SK-N-MC (cell line): ENCODE data around the gene BLTP3A.
A peak's percentile ranks its signal among the peaks of the same experiment; 100 is the strongest.
"Not testable (repeated sequence)": the region's sequence is repeated elsewhere in the genome, so short reads cannot be mapped to it uniquely, and the experiment has no call there.

ENCODE experiments used
- DNase-seq: peaks from one replicate; pipeline ENCODE4 v3.0.0-alpha.2; 2011; ENCODE audit warnings: low read depth, low spot score
- H3K27ac ChIP-seq: fragments of 200-600 bp; sonication (generic); 2 replicates; pipeline ENCODE4 v1.5.1; 2016; ENCODE audit warnings: mixed run types
- H3K36me3 ChIP-seq: fragments of 200-600 bp; sonication (generic); 2 replicates; pipeline ENCODE4 v1.6.1; 2017; ENCODE audit warnings: antibody characterized with exemption, low read length, mixed read lengths; ENCODE audit not compliant: insufficient read depth
- H3K4me3 ChIP-seq: fragments of 200-600 bp; sonication (generic); 2 replicates; pipeline ENCODE4 v1.5.1; 2016
- H3K9ac ChIP-seq: fragments of 200-600 bp; sonication (generic); 2 replicates; pipeline ENCODE4 v1.8.0; 2017; ENCODE audit warnings: mixed run types, mixed read lengths; ENCODE audit not compliant: insufficient read length
- H3K9me3 ChIP-seq: fragments of 200-600 bp; sonication (generic); 2 replicates; pipeline ENCODE4 v1.6.1; 2017; ENCODE audit warnings: low read depth, mild to moderate bottlenecking, antibody characterized with exemption, low read length, moderate library complexity, mixed read lengths
- EZH2 ChIP-seq: fragments of 200-600 bp; sonication (generic); IDR thresholded peaks from one replicate; pipeline ENCODE4 v1.6.1; 2017; ENCODE audit warnings: antibody characterized with exemption
- FOXP2 ChIP-seq: optimal IDR thresholded peaks from 2 replicates; pipeline ENCODE3; 2011; ENCODE audit warnings: mild to moderate bottlenecking, moderate library complexity; ENCODE audit not compliant: insufficient read depth; ENCODE audit errors: extremely low read length, control extremely low read depth
- POLR2AphosphoS5 ChIP-seq: IDR thresholded peaks from 2 replicates; pipeline ENCODE4 v1.6.1; 2012; ENCODE audit warnings: mild to moderate bottlenecking, low read depth, low read length, borderline replicate concordance

BLTP3A gene

DNA sequence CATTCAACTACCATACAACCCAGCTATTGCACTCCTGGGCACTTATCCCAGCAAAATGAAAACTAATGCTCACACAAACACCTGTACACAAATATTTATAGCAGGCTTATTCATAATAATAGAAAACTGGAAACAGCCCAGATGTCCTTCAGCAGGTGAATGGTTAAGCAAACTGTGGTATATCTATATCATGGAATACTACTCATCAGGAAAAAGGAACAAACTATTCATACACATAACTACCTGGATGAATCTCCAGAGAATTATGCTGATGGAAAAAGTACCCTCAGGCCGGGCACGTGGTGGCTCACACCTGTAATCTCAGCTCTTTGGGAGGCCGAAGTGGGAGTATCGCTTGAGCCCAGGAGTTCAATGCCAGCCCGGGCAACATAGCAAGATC is 3.8 kb upstream of the BLTP3A start:
- no peak overlapping the region for H3K4me3 ChIP-seq
- no peak for DNase-seq
- H3K9me3 ChIP-seq: no peaks in the 10 kb centered on the region
- no peaks in the 10 kb centered on the region for H3K36me3 ChIP-seq
- H3K9ac ChIP-seq: no peak overlapping the region
- TF ChIP-seq POLR2AphosphoS5 (no peak), EZH2 (no peak), FOXP2 (no peak)
- no peak overlapping the region for H3K27ac ChIP-seq

DNA sequence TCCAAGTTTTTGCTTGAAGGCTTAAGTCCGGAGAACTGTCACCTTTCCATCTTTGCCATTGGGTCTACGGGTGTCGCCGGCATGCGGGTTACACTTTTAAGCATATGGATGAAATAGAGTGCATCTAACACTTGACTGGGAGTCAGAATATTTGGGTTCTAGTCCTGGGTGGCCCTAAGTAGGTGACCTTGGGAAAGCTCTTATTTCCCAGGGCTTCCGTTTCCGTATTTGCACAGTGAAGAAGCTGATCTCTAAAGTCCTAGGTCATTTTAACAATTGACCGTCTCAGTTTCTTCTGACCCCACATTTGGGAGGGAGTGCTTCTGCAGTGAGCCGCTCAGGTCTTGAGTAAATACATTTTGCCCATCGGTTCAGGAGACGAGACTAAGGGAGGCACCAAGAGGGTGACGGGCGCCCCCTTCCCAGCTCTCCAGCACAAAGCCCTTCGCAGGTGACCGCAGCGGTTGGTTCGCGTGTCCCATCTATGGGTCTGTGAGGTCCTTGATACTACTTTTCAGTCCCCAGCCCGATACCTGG is 651 bp upstream of the BLTP3A start:
- DNase-seq: no peak
- Histone ChIP-seq H3K9ac (peak overlapping the region; percentile 95), H3K27ac (no peak overlapping the region), H3K4me3 (peak overlapping the region; percentile 88), H3K9me3 (no peaks in the 10 kb centered on the region), H3K36me3 (no peaks in the 10 kb centered on the region)
- no peak for TF ChIP-seq POLR2AphosphoS5
- TF ChIP-seq FOXP2: no peak
- TF ChIP-seq EZH2: no peak

DNA sequence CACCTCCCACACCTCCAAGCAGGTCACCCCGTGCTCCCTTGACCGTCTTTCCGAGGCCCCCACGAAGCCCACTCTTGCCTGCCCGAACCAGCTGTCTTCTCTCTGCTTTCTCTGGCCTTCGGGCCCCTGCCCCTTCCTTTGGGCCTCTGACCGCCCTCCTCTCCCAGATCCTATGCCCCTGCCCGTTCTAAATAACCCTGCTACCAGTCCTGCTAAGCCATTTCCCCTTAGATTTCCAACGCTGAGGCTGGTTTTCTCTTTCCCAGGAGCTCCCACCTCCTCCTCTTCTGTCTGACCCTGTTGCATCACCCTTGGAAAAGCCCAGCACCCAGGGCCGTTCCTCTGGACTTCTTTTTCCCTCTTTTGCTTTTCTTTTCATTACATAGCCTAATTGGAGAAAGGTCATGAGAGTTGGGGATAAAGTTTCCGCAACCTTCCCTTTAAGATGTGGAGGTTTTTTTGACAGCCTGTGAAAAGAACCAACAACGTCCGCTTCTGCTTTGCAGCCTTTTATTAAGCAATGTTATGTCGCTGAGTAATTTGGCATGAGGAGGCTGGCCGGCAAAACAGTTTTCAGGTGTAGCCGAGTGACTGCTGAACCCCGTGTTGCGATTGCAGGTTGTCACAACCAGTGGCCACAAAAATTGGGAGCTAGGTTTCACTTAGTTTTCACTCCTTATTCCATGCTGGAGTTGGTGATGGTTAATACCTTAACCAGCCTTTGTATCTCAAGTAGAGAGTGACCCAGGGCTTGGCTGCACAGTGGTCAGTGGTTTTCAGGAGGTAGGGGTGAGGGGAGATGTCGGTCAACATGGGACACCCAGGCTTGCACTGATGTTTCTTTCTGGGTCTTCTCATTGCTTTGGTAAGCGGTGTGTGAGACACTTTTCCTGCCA is 970 bp downstream of the BLTP3A start:
- Histone ChIP-seq H3K4me3 (peak overlapping the region; percentile 88), H3K27ac (no peak overlapping the region), H3K9ac (peak overlapping the region; percentile 95), H3K9me3 (no peaks in the 10 kb centered on the region), H3K36me3 (no peaks in the 10 kb centered on the region)
- no peak for TF ChIP-seq EZH2
- TF ChIP-seq FOXP2: no peak
- no peak for TF ChIP-seq POLR2AphosphoS5
- no peak for DNase-seq

DNA sequence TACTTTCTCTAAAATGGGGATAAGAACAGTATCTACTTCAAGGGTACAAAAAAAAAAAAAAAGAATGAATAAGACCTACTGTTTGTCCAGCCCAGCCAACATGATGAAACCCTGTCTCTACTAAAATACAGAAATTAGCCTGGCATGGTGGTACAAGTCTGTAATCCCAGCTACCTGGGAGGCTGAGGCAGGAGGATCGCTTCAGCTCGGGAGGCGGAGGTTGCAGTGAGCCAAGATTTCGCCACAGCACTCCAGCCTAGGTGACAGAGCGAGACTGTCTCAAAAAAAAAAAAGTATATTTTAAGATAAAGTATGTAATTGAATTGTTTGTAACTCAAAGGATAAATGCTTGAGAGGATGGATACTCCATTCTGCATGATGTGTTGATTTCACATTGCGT is 2.0 kb downstream of the BLTP3A start:
- Histone ChIP-seq H3K27ac (no peak overlapping the region), H3K9ac (no peak overlapping the region), H3K9me3 (no peaks in the 10 kb centered on the region), H3K36me3 (no peaks in the 10 kb centered on the region), H3K4me3 (peak overlapping the region; percentile 88; the same call in 1 of the 2 replicates)
- no peak for DNase-seq
- TF ChIP-seq EZH2 (no peak), FOXP2 (no peak)

DNA sequence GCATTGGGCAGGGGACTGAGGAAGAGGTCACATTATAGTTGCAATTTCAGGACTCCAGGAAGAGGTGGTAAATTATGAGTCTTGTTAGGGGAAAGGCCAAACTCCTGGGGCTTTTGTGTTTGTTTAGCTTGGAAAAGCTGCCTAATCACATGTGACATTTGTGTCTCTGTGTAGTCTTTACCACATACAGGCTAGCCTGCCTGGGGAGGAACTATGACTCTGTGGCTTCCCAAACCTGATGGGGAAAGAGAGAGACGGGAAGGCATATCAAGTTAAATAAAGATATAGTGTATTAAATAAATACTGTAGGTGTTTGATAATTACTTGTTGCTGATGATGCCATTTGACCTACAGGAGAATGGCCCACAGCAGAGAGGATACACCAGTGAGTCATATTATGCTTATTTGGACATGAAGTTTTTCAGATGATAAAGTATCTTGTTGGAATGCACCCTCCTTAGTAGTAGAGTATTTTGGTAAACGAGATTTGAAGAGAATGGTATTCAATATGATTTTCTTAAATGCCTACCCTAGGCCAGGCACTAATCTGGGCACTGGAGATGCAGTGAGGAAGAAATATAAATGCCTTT is 4.0 kb downstream of the BLTP3A start:
- Histone ChIP-seq H3K27ac (no peak overlapping the region), H3K36me3 (no peaks in the 10 kb centered on the region), H3K9ac (no peak overlapping the region), H3K4me3 (no peak overlapping the region), H3K9me3 (no peaks in the 10 kb centered on the region)
- DNase-seq: no peak
- TF ChIP-seq EZH2: no peak

DNA sequence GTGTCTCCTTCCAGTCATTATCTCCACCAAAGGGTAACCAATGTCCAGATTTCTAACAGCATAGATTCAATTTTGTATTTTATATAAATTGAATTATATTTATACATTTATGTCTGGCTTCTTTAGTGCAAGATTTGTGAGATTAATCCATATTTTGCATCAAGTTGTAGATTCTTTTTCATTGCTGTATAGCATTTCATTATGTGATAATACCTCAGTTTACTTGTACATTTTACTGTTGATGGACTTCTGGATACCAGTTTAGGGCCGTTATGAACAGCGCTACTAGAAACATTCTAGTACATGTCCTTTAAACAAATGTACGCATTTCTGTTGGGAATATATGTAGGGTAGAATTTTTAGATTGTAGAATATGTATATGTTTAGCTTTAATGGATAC is 6.2 kb downstream of the BLTP3A start:
- Histone ChIP-seq H3K9me3 (no peaks in the 10 kb centered on the region), H3K4me3 (no peak overlapping the region), H3K9ac (no peak overlapping the region), H3K36me3 (no peaks in the 10 kb centered on the region), H3K27ac (no peak overlapping the region)
- no peak for TF ChIP-seq POLR2AphosphoS5
- DNase-seq: no peak

DNA sequence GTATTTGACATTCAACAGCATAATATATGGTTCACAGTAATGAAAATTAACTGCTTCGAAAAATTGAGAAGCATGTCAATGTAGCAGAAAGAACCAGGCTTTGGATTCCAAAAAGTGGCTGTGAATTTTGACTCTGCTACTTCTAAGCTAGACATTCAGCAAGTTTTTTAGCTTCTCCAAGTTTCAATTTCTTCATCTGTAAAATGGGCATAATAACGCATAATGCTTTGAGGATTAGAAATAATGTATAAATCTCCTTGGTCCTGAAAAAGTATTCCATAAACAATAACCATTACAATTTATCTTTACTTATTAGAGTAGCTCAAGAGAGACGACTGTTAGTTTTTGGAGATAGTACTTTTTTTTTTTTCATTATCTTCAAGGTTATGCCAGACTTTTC is 7.7 kb downstream of the BLTP3A start:
- H3K36me3 ChIP-seq: no peaks in the 10 kb centered on the region
- H3K9ac ChIP-seq: no peak overlapping the region
- H3K4me3 ChIP-seq: no peak overlapping the region
- H3K27ac ChIP-seq: no peak overlapping the region
- no peaks in the 10 kb centered on the region for H3K9me3 ChIP-seq
- no peak for DNase-seq
- no peak for TF ChIP-seq EZH2
- TF ChIP-seq FOXP2: no peak
- TF ChIP-seq POLR2AphosphoS5: no peak

DNA sequence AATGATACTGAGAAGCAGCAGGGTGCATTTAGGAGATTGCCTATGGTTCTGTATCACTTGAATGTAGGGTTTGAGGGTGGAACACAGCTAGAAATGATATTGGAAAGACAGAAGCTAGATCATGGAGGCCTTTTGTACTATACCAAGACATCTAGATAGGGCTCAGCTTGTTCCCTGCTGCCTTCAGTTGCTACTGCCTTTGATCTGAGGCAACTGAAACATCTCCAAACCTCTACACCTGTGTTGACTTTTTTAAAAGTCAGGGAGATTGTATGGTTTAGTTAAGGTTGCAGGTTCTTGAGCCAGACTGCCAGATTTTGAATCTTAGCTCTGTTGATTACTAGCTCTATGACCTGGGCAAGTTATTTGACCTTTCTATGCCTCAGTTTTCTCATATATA is 12.7 kb downstream of the BLTP3A start:
- Histone ChIP-seq H3K36me3 (no peaks in the 10 kb centered on the region), H3K9me3 (no peaks in the 10 kb centered on the region), H3K9ac (no peak overlapping the region), H3K27ac (no peak overlapping the region), H3K4me3 (no peak overlapping the region)
- TF ChIP-seq EZH2: no peak
- TF ChIP-seq FOXP2: no peak
- TF ChIP-seq POLR2AphosphoS5: no peak
- DNase-seq: no peak

DNA sequence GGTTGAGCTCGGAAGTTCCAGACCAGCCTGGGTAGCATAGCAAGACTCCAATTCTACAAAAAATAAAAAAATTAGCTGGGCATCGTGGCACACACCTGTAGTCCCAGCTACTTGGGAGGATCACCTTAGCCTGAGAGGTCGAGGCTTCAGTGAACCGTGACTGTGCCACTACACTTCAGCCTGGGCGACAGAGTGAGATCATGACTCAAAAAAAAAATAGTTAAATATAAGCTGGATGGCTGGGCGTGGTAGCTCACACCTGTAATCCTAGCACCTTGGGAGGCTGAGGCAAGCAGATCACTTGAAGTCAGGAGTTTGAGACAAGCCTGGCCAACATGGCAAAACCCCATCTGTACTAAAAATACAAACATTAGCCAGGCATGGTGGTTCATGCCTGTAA is 13.2 kb downstream of the BLTP3A start:
- not testable (repeated sequence) for H3K27ac ChIP-seq, H3K9me3 ChIP-seq

More for the DNA sequence above, 13.2 kb downstream of the BLTP3A start:
- DNase-seq, H3K9ac ChIP-seq, H3K4me3 ChIP-seq, H3K36me3 ChIP-seq: not testable (repeated sequence)
